ENCODE data around the gene DDT. TPM values are rescaled to one million over a fixed set of nuclear protein-coding genes. Genes with fewer than 3 reads are reported as not detected.
"Not testable (repeated sequence)": the region's sequence is repeated elsewhere in the genome, so short reads cannot be mapped to it uniquely, and the experiment has no call there.

Gene DDT
- total RNA-seq, 2 donors from 2014 or later, result 117 to 122 TPM

DNA sequence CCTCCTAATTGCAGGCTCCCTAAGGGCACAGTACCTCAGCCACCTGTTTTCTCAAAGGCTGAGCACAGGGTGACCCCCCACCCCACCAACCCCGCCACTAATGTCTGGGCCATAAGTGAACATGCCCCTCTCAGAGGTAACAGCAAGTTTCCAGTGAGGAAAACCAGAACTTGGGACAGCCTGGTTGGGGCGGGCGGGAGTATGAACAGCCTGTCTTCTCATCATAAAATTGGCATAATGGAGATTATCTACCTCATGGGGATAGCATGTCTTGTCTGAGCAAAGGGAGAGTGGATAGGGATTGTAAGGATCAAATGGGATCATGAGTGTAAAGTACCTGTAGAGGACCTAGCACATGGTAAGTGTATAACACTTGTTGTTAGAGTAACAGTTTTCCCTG lies 2.3 kb downstream of the DDT start:
- H3K4me1 Mint-ChIP-seq, result peaks cover 16% of the 10 kb centered on the region
- peaks cover 36% of the 10 kb centered on the region for H3K36me3 Mint-ChIP-seq (ENCODE audit: low read depth)
- H3K27me3 Mint-ChIP-seq; ATAC-seq (replicated peaks); H3K9me3 Mint-ChIP-seq; H3K27ac Mint-ChIP-seq: not testable (repeated sequence)
- peak overlapping the region; percentile 47 for H3K4me3 Mint-ChIP-seq

DNA sequence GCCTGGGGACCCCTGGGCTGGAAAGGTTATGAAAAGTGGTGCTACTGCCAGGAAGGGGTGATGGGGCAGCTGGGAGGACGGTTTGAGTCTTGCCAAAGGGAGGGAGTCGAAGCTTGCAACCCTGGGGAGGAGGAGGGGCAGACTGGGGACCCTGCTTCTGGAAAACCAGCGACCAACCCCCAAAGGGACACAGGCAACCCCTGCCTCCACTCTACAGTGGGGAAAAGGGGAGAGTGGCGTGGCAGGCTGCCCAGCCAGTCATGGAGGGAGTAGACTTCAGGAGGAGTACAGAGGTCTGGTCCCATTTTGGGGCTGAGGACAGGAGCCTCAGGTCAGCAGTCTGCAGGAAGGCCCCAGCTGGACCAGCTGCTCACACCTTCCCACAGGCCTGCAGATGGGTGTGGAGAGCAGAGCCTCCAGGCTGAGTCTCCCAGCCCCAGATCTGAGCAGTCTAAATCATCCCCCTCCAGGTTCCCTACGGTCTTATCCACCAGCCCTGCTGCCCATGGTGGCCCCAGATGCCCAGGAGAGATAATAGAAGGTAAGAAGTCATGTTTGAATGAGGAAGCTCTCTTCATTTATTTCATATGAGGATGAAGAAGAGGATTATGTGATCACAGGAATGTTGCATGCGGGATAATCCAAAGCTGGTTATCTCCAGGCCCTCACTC lies 3.3 kb downstream of the DDT start:
- Mint-ChIP-seq H3K4me1 (peaks cover 16% of the 10 kb centered on the region), H3K27ac (peak overlapping the region; percentile 16), H3K36me3 (ENCODE audit: low read depth) (peaks cover 36% of the 10 kb centered on the region), H3K4me3 (peak overlapping the region; percentile 47), H3K27me3 (no peaks in the 10 kb centered on the region), H3K9me3 (no peaks in the 10 kb centered on the region)
- no peak for ATAC-seq (replicated peaks)

DNA sequence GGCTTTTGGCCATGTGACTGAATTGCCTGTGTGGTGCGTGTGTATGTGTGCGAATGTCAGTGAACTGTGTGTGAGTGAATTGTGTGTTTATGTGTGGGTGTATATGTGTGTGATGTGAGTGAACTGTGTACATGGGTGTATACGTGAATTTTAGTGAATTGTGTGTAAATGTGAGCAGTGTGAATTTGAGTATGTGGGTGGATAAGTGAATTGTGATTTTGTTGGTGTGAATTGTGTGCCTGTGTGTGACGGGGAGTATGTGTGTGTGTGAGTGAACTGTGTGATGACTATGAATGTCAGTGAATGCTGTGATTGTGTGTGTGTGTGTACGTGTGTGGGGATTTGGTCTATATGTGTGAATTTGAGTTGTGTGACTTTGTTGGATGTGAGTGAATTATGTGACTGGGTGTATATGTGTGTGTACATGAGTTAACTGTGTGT lies 4.0 kb downstream of the DDT start:
- peak overlapping the region; percentile 16 for H3K27ac Mint-ChIP-seq
- no peaks in the 10 kb centered on the region for H3K27me3 Mint-ChIP-seq
- ATAC-seq (replicated peaks), result no peak
- peaks cover 36% of the 10 kb centered on the region for H3K36me3 Mint-ChIP-seq (ENCODE audit: low read depth)
- no peaks in the 10 kb centered on the region for H3K9me3 Mint-ChIP-seq
- peaks cover 16% of the 10 kb centered on the region for H3K4me1 Mint-ChIP-seq
- H3K4me3 Mint-ChIP-seq, result peak overlapping the region; percentile 47

DNA sequence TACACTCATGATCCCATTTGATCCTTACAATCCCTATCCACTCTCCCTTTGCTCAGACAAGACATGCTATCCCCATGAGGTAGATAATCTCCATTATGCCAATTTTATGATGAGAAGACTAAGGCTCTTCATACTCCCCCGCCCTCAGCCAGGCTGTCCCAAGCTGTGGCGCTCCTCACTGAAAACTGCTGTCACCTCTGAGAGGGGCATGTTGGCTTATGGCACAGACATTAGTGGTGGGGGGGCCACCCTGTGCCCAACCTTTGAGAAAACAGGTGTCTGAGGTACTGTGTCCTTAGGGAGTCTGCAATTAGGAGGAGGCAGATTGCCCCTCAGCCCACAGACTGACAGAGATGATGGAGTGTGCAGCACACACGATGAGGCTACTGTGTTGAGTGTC lies 5.2 kb downstream of the DDT start:
- Mint-ChIP-seq H3K27me3 (no peaks in the 10 kb centered on the region), H3K36me3 (ENCODE audit: low read depth) (peaks cover 36% of the 10 kb centered on the region), H3K9me3 (no peaks in the 10 kb centered on the region), H3K4me3 (peak overlapping the region; percentile 47), H3K27ac (peak overlapping the region; percentile 16), H3K4me1 (peaks cover 16% of the 10 kb centered on the region)
- ATAC-seq (replicated peaks), result no peak

DNA sequence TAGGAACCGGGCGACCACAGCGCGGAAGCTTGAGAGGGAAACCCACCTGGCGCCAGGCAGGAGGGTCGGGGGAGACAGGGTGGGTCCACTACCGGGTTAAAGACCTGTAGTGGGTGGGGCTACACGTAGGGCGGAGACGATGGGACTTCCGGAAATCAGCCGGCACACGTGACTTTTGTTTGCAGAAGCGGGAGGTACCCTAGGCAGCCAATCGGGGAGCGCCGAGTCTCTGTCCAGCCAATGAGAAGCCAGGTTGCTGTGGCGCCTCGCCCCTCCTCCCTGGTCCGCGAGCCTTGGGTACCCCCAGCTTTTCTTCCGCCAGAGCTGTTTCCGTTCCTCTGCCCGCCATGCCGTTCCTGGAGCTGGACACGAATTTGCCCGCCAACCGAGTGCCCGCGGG lies 7.7 kb downstream of the DDT start, which contains the start of gene DDTL:
Gene DDTL, plus strand, starts transcription at position 321 of the 400 bp plus-strand sequence. Its CDS starts 27 bp downstream, at position 348.
- not testable (repeated sequence) for H3K27ac Mint-ChIP-seq, H3K4me3 Mint-ChIP-seq, H3K9me3 Mint-ChIP-seq, H3K27me3 Mint-ChIP-seq
- H3K4me1 Mint-ChIP-seq, result peaks cover 16% of the 10 kb centered on the region
- peak; percentile 99 for ATAC-seq (replicated peaks)
- peaks cover 28% of the 10 kb centered on the region for H3K36me3 Mint-ChIP-seq (ENCODE audit: low read depth)

DNA sequence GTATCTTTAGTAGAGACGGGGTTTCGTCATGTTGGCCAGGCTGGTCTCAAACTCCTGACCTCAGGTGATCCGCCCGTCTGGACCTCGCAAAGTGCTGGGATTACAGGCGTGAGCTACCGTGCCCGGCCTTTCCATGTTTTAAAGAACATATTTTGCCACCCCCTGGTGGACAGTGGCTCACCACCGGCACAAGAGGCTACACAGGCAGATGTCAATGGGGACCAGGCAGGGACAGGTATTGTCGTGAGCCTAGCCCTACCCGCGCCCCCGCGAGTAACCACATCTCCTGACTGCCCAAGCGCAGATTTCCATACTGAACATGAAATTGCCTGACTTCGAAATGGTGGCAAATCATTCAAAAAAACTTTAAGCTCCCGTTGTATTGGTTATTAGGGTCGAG lies 8.1 kb downstream of the DDT start:
- peak; percentile 36 for ATAC-seq (replicated peaks)
- not testable (repeated sequence) for H3K27ac Mint-ChIP-seq, H3K9me3 Mint-ChIP-seq, H3K27me3 Mint-ChIP-seq, H3K4me3 Mint-ChIP-seq
- Mint-ChIP-seq H3K36me3 (ENCODE audit: low read depth) (peaks cover 23% of the 10 kb centered on the region), H3K4me1 (peaks cover 12% of the 10 kb centered on the region)

DNA sequence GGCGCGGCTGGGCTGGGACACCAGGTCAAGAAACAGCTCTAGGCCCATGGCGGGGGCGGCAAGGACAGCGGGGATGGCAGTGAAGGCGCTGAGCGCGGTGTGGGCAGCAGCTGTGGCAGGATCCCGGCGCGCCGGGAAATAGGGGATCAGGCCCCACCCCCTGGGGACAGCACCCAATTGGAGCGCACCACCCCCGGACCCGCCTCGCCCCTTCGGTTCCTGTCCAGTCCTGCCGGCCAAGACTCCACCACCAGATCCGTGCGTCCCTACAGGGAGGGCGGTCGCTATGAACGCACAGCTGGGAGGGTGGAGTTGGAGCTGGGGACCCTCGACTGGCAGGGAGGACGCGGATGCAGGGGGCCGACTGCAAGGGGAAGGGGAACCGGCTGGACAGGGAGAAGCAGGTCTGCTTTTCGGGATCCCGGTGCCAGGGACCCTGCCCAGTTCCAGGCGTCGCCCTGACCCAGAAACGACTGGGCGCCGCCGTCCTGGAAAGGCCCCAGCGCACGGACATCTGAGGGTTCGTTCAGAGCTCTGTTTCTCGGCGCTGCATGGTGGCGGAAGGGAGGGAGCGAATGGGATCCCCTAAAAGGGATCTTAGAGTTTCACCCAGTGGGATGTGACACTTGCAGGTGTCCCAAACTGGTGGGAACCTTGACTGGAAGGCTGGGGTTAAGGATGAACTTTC lies 13.0 kb downstream of the DDT start, which contains the start of gene GSTT2B:
Gene GSTT2B, minus strand, starts transcription at position 112 of the 688 bp plus-strand sequence. Its CDS starts 64 bp downstream, at position 48.
- not testable (repeated sequence) for H3K27ac Mint-ChIP-seq; H3K36me3 Mint-ChIP-seq (ENCODE audit: low read depth); H3K4me1 Mint-ChIP-seq; H3K4me3 Mint-ChIP-seq; H3K27me3 Mint-ChIP-seq; H3K9me3 Mint-ChIP-seq
- peak; percentile 32 for ATAC-seq (replicated peaks)

DNA sequence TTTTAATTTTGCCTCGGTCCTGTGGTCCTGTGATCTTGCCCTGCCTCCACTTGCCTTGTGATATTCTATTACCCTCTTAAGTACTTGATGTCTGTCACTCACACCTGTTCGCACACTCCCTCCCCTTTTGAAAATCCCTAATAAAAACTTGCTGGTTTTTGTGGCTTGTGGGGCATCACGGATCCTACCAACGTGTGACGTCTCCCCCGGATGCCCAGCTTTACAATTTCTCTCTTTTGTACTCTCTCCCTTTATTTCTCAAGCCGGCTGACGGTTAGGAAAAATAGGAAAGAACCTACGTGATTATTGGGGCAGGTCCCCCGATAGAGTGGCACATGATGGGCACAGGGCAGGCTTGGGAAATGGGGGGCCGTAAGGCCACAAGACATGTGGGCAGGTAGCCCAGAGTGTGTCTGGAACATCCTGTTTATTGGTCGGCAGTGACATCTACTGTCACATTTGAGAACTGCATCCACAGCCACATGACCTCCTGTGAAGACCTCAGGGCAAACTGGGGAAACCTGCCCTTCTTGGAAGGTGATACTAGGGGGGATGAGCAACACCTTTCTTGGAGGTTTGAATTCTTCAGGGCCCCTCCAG lies 17.8 kb downstream of the DDT start:
- H3K4me3 Mint-ChIP-seq; H3K9me3 Mint-ChIP-seq; H3K27ac Mint-ChIP-seq; H3K4me1 Mint-ChIP-seq; H3K36me3 Mint-ChIP-seq (ENCODE audit: low read depth); H3K27me3 Mint-ChIP-seq: not testable (repeated sequence)
- peak; percentile 85 for ATAC-seq (replicated peaks)

DNA sequence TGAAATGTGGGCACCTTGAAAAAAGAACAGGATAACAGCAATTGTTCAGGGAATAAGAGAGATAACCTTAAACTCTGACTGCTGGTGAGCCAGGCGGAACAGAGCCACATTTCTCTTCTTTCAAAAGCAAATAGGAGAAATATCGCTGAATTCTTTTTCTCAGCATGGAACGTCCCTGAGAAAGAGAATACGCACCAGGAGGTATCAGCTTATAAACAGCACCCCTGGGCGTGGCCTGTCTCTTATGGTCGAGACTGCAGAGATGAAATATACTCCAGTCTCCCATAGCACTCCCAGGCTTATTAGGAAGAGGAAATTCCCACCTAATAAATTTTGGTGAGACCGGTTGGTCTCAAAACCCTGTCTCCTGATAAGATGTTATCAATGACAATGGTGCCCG lies 18.4 kb downstream of the DDT start:
- not testable (repeated sequence) for H3K4me1 Mint-ChIP-seq; ATAC-seq (replicated peaks); H3K4me3 Mint-ChIP-seq; H3K36me3 Mint-ChIP-seq (ENCODE audit: low read depth); H3K9me3 Mint-ChIP-seq; H3K27ac Mint-ChIP-seq; H3K27me3 Mint-ChIP-seq

DNA sequence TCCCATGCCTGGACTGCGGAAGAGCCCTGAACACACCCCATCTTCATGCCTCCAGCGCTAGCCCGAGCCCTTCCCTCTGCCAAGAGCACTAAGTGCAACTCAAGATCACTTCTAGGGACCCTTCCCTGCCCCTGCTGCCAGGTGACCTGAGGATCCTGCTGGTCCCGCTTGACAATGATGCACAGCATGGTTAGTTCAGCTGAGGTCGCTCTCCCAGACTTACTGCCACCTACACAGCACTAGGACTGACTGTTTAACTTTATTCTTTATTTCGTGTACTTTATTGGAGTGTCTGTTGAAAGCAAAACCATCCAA lies 19.3 kb downstream of the DDT start:
- H3K27me3 Mint-ChIP-seq; H3K4me3 Mint-ChIP-seq; H3K27ac Mint-ChIP-seq; H3K9me3 Mint-ChIP-seq; ATAC-seq (replicated peaks); H3K4me1 Mint-ChIP-seq; H3K36me3 Mint-ChIP-seq (ENCODE audit: low read depth): not testable (repeated sequence)

DNA sequence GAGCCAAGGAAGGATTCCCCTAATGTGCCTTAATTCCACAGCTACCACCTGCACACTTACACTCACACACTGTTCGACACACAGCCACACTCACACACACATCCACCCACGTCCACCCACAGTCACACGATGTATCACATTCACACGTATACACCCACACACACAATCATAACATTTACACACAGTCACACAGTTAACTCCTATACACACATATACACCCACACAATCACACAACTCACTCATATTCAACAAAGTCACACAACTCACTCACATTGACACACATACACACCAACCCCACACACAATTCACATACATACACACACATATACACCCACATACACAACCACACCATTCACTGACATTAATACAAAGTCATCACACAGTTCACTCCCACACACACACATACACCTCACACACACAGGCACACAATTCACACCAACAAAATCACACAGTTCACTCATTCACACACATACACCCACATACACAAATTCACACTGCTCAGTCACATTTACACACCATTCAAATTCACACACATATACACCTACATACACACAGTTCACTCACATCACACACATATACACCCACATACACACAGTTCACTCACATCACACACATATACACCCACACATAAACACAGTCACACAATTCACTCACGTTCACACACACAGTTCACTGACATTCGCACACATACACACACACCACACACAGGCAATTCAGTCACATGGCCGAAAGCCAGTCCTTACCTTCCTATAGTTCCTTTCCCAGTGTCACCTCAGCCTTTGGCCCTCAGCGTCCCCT lies 19.8 kb downstream of the DDT start:
- not testable (repeated sequence) for H3K36me3 Mint-ChIP-seq (ENCODE audit: low read depth); H3K4me3 Mint-ChIP-seq; ATAC-seq (replicated peaks); H3K4me1 Mint-ChIP-seq; H3K9me3 Mint-ChIP-seq; H3K27me3 Mint-ChIP-seq
- H3K27ac Mint-ChIP-seq, result peak overlapping the region; percentile 23

DNA sequence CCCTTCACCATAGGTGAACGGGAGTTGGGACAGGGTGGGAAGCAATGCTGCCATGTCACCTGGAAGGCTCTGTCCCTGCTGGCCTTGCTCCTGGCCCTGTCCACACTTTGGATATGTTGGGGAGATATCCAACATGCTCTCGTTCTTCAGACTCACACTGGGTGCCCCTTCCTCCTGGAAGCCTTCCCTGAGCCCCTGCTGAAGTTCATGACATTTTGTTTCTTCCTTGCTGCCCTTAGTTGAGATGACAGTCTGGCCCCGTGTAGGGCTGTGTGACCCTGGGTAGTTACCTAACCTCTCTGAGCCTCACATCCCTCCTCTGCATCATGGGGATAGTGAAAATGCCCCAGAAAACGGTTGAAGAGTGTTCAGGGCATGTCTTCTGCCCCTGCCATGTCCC lies 20.8 kb downstream of the DDT start:
- H3K27ac Mint-ChIP-seq; H3K4me1 Mint-ChIP-seq; H3K27me3 Mint-ChIP-seq; H3K36me3 Mint-ChIP-seq (ENCODE audit: low read depth); H3K9me3 Mint-ChIP-seq; ATAC-seq (replicated peaks); H3K4me3 Mint-ChIP-seq: not testable (repeated sequence)

DNA sequence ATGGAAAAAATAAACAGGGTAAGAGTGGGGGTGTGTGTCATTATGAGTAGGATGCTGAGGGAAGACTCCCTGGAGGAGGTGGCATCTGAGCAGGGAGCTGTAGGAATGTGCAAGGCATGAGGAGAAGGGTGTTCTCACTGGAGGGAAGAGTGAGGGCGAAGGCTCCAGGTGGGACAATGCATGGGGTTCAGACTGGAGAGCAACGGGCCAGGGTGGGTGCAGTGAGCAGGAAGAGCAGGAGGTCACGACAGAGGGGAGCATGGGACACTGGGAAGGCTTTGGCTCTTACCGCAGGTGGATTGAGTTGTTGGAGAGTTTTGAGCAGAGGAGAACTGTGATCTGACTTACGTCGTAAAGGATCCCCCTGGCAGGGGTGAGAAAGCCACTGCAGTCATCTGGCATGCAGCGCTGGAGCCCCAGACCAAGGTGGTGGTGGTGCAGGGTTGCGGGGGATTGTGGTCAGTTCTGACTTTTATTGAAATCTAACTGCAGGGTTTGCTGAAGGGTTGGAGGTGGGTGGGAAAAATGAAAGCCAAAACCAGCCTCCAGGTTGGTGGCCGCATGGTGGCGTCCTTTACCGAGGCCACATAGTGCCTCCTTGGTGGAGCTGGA lies 21.3 kb downstream of the DDT start:
- H3K27me3 Mint-ChIP-seq; H3K27ac Mint-ChIP-seq; H3K36me3 Mint-ChIP-seq (ENCODE audit: low read depth); H3K4me3 Mint-ChIP-seq; H3K4me1 Mint-ChIP-seq; ATAC-seq (replicated peaks); H3K9me3 Mint-ChIP-seq: not testable (repeated sequence)

DNA sequence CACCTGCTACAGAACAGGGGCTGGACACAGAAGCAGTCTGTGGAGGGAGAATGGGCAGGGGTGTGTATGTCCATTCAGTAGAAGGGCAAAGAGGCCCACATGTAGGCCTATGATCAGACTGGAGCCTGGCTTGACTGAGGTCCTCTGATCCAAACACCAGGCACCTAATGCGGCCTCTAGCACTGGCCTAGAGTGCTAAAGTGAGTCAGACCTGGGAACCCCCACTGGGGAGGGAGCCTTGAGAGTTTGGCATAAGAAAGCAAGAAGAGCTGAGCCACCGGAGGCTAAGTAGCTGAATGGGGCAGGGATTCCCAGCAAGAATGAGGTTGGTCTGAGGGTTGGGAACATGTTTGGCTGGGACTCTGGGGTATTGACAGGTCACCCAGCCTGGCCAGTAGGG lies 22.9 kb downstream of the DDT start:
- not testable (repeated sequence) for H3K9me3 Mint-ChIP-seq; H3K4me3 Mint-ChIP-seq; H3K4me1 Mint-ChIP-seq; H3K36me3 Mint-ChIP-seq (ENCODE audit: low read depth); H3K27me3 Mint-ChIP-seq; H3K27ac Mint-ChIP-seq
- peak; percentile 51 for ATAC-seq (replicated peaks)
